ENCODE measurements around the gene MAP2K3.
"Not testable (repeated sequence)": the region's sequence is repeated elsewhere in the genome, so short reads cannot be mapped to it uniquely, and the experiment has no call there.

Gene MAP2K3

GRCh38 chr17:21304091-21304490, 19.6 kb downstream of the MAP2K3 start:
- Mint-ChIP-seq H3K4me1 (ENCODE audit: low read depth) (no peaks in the 10 kb centered on the region), H3K27ac (no peak overlapping the region), H3K4me3 (no peak overlapping the region), H3K36me3 (peaks cover 2% of the 10 kb centered on the region), H3K27me3 (no peaks in the 10 kb centered on the region), H3K9me3 (ENCODE audit: low read depth) (no peaks in the 10 kb centered on the region)

GRCh38 chr17:21304551-21305151, 20.1 kb downstream of the MAP2K3 start:
- H3K27me3 Mint-ChIP-seq; H3K9me3 Mint-ChIP-seq (ENCODE audit: low read depth); H3K36me3 Mint-ChIP-seq; H3K27ac Mint-ChIP-seq; H3K4me1 Mint-ChIP-seq (ENCODE audit: low read depth); H3K4me3 Mint-ChIP-seq: not testable (repeated sequence)

- not testable (repeated sequence) for H3K27me3 Mint-ChIP-seq; H3K4me1 Mint-ChIP-seq (ENCODE audit: low read depth); H3K9me3 Mint-ChIP-seq (ENCODE audit: low read depth); H3K4me3 Mint-ChIP-seq; H3K36me3 Mint-ChIP-seq; H3K27ac Mint-ChIP-seq
These were observed 21.1 kb downstream of the MAP2K3 start for GRCh38 chr17:21305431-21306180.

- not testable (repeated sequence) for H3K9me3 Mint-ChIP-seq (ENCODE audit: low read depth); H3K27ac Mint-ChIP-seq; H3K4me3 Mint-ChIP-seq; H3K36me3 Mint-ChIP-seq; H3K4me1 Mint-ChIP-seq (ENCODE audit: low read depth); H3K27me3 Mint-ChIP-seq
These were observed 22.2 kb downstream of the MAP2K3 start for GRCh38 chr17:21306611-21307272.

- H3K27me3 Mint-ChIP-seq; H3K27ac Mint-ChIP-seq; H3K4me1 Mint-ChIP-seq (ENCODE audit: low read depth); H3K9me3 Mint-ChIP-seq (ENCODE audit: low read depth); H3K36me3 Mint-ChIP-seq; H3K4me3 Mint-ChIP-seq: not testable (repeated sequence)
These were observed 22.7 kb downstream of the MAP2K3 start for GRCh38 chr17:21307273-21307625.

- not testable (repeated sequence) for H3K36me3 Mint-ChIP-seq; H3K4me1 Mint-ChIP-seq (ENCODE audit: low read depth); H3K9me3 Mint-ChIP-seq (ENCODE audit: low read depth); H3K27ac Mint-ChIP-seq; H3K4me3 Mint-ChIP-seq; H3K27me3 Mint-ChIP-seq
These were observed 24.4 kb downstream of the MAP2K3 start for GRCh38 chr17:21308931-21309381.

- not testable (repeated sequence) for H3K4me3 Mint-ChIP-seq; H3K36me3 Mint-ChIP-seq; H3K27me3 Mint-ChIP-seq; H3K4me1 Mint-ChIP-seq (ENCODE audit: low read depth); H3K27ac Mint-ChIP-seq; H3K9me3 Mint-ChIP-seq (ENCODE audit: low read depth)
These were observed 25.7 kb downstream of the MAP2K3 start for GRCh38 chr17:21310061-21310765.

GRCh38 chr17:21310766-21311602, 26.5 kb downstream of the MAP2K3 start:
- not testable (repeated sequence) for H3K27me3 Mint-ChIP-seq; H3K9me3 Mint-ChIP-seq (ENCODE audit: low read depth); H3K4me3 Mint-ChIP-seq; H3K4me1 Mint-ChIP-seq (ENCODE audit: low read depth); H3K36me3 Mint-ChIP-seq
- peak overlapping the region; percentile 22 for H3K27ac Mint-ChIP-seq

- H3K4me3 Mint-ChIP-seq: no peak overlapping the region
- H3K27ac Mint-ChIP-seq: no peak overlapping the region
- H3K9me3 Mint-ChIP-seq (ENCODE audit: low read depth): no peaks in the 10 kb centered on the region
- H3K36me3 Mint-ChIP-seq: peaks cover 2% of the 10 kb centered on the region
- no peaks in the 10 kb centered on the region for H3K4me1 Mint-ChIP-seq (ENCODE audit: low read depth)
- no peaks in the 10 kb centered on the region for H3K27me3 Mint-ChIP-seq
These were observed 28.8 kb downstream of the MAP2K3 start for GRCh38 chr17:21313320-21313719.

- not testable (repeated sequence) for H3K4me1 Mint-ChIP-seq (ENCODE audit: low read depth); H3K27ac Mint-ChIP-seq; H3K27me3 Mint-ChIP-seq; H3K9me3 Mint-ChIP-seq (ENCODE audit: low read depth); H3K36me3 Mint-ChIP-seq; H3K4me3 Mint-ChIP-seq
These were observed 29.2 kb downstream of the MAP2K3 start for GRCh38 chr17:21313761-21314160.

- not testable (repeated sequence) for H3K9me3 Mint-ChIP-seq (ENCODE audit: low read depth); H3K27ac Mint-ChIP-seq; H3K27me3 Mint-ChIP-seq; H3K4me3 Mint-ChIP-seq; H3K36me3 Mint-ChIP-seq; H3K4me1 Mint-ChIP-seq (ENCODE audit: low read depth)
These were observed 29.8 kb downstream of the MAP2K3 start for GRCh38 chr17:21314261-21314664.

GRCh38 chr17:21314701-21315111, 30.2 kb downstream of the MAP2K3 start:
- H3K9me3 Mint-ChIP-seq (ENCODE audit: low read depth); H3K4me3 Mint-ChIP-seq; H3K27me3 Mint-ChIP-seq; H3K36me3 Mint-ChIP-seq; H3K4me1 Mint-ChIP-seq (ENCODE audit: low read depth); H3K27ac Mint-ChIP-seq: not testable (repeated sequence)

GRCh38 chr17:21315246-21316000, 30.9 kb downstream of the MAP2K3 start:
- not testable (repeated sequence) for H3K4me1 Mint-ChIP-seq (ENCODE audit: low read depth); H3K27ac Mint-ChIP-seq; H3K36me3 Mint-ChIP-seq

GRCh38 chr17:21316212-21316886, 31.8 kb downstream of the MAP2K3 start:
- H3K4me3 Mint-ChIP-seq; H3K27ac Mint-ChIP-seq; H3K4me1 Mint-ChIP-seq (ENCODE audit: low read depth); H3K9me3 Mint-ChIP-seq (ENCODE audit: low read depth); H3K27me3 Mint-ChIP-seq; H3K36me3 Mint-ChIP-seq: not testable (repeated sequence)

More at GRCh38 chr17:21315246-21316000, 30.9 kb downstream of the MAP2K3 start:
- H3K9me3 Mint-ChIP-seq (ENCODE audit: low read depth); H3K4me3 Mint-ChIP-seq; H3K27me3 Mint-ChIP-seq: not testable (repeated sequence)
